AG08395 (cell line): ENCODE results near the gene PLBD1.

Experiments
- DNase-seq: peaks from one replicate; pipeline ENCODE4 v3.0.0; 2012; ENCODE audit warnings: mixed read lengths, low spot score

Gene PLBD1

DNA sequence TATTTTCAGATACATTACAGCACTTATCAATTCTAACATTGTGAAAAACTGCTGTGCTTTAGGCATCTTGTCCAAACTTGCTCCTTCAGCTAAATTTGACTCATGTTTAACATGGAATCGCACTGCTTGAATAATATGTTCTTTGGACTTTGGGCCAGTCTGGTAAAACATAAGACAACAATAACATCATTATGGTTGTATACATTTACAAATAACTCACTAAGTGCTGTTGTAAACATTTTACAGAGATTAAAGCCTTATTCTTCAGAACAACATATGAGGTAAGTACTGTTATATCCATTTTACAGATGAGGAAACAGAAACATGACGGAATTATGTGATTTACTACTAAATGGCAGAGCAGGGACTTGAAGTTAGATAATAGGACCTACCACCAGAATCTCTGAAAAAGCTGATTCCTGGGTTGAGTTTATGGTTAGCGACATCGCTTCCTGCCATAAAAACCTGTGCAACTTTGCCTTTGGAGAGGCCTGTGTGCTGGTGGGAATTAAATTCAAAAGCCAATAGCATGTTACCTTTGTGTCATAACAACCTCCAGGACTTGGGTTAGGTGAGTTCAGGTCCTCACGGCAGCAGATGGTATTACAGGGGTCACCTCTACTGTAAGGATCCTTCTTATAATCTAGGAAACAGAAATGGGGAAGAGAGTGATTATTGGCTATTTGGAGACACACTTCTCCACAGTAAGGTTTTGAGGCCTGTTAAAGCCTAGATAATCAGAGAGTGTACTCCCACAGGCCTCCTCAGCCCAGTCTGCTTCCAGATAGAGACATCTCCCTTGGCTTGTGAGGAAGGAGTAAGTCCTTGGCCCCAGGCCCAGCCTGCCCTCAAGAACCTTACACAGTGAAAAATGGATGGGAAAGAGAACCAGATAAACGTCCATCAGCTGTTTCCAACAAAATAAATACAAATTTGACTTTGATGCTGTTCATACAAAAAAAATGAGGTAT lies 61.8 kb downstream of the PLBD1 start:
- no peak for DNase-seq

DNA sequence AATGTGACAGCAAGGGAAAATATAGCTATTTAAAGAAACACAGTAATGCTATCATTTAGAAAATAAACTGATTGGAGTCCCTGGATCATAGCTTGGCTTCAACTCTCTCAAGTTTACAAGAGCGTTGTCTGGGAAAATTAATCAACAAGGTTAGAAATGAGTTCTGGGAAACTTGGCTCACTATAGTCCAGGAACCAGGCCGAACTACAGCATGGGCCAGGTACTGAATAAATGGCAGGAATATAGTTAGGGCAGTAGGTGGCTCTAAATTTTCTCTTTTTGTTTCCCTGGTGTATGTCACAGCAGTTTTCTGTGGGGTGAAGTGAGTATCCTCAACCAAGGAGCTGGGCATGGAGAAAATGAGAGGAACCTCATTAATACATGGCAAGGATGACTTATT lies 72.4 kb downstream of the PLBD1 start:
- DNase-seq: no peak

- no peak for DNase-seq
Observed at GRCh38 chr12:14482886-14483285, 84.8 kb downstream of the PLBD1 start.

DNA sequence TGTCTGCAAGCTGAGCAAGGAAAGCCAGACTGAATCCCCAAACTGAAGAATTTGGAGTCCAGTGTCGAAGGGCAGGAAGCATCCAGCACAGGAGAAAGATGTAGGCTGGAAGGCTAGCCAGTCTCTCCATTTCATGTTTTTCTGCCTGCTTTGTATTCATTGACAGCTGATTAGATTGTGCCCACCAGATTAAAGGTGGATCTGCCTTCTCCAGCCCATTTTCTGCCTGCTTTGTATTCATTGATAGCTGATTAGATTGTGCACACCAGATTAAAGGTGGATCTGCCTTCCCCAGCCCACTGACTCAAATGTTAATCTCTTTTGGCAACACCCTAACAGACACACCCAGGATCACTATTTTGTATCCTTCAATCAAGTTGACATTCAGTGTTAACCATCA lies 85.3 kb downstream of the PLBD1 start:
- no peak for DNase-seq

- no peak for DNase-seq
Observed at GRCh38 chr12:14481201-14481600, 86.5 kb downstream of the PLBD1 start.

GRCh38 chr12:14479004-14479403 lies 88.7 kb downstream of the PLBD1 start:
- DNase-seq: no peak

DNA sequence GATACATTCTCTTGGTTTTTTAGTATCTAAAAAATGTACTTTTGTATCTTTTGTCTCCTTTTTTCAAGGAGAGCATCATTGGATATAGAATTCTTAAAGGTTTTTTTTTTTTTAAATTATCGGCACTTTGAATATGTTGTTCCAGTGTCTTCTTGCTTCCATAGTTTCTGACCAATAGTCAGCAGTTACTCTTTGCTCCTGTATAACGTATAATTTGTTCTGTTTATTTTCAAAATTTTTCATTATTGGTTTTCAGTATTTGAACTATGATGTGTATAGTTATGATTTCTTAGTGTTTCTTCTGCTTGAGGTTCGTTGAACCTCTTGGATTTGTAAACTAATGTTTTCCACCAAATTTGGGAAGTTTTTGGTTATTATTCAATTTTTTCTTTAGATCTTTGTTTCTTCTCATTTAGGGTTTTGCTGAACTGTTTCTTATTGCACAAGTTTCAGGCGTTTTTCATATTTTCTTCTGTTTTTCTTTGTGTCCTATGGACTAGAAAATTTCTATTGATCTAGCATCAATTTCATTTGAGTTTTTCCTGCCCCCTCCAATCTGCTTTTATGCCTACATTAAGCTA lies 93.9 kb downstream of the PLBD1 start:
- peak; percentile 7 for DNase-seq

- no peak for DNase-seq
Observed at GRCh38 chr12:14471497-14471896, 96.2 kb downstream of the PLBD1 start.

- DNase-seq: no peak
Observed at GRCh38 chr12:14460212-14460841, 107.4 kb downstream of the PLBD1 start.

GRCh38 chr12:14454098-14454907 lies 113.4 kb downstream of the PLBD1 start:
- DNase-seq: peak; percentile 29
